Keratinocyte (primary cell): ENCODE results near the gene SEC14L1. TPM values are rescaled to one million over a fixed set of nuclear protein-coding genes. Genes with fewer than 3 reads are reported as not detected.

Experiments
- DNase-seq: peaks from one replicate; pipeline ENCODE4 v3.0.0-alpha.2; 2011; ENCODE audit warnings: low read depth, missing footprints, low spot score
- FAIRE-seq: peaks from 2 replicates; lab custom pipeline; 2011; peaks lifted over from hg19 to GRCh38; lab: Jason Lieb, UNC
- H2AFZ ChIP-seq: 2 replicates; pipeline ENCODE4 v1.6.0; 2012; ENCODE audit warnings: low read length, control low read depth, inconsistent platforms; ENCODE audit not compliant: control insufficient read depth
- H3K27ac ChIP-seq: 2 replicates; pipeline ENCODE4 v1.5.1; 2011; ENCODE audit warnings: low read length; ENCODE audit not compliant: control insufficient read depth, insufficient read depth
- H3K27me3 ChIP-seq: 3 replicates; pipeline ENCODE4 v1.6.0; 2011; ENCODE audit warnings: low read length; ENCODE audit not compliant: control insufficient read depth, insufficient read depth; ENCODE audit errors: extremely low read depth
- H3K36me3 ChIP-seq, 2 experiments: 2 replicates in 1 of 2; 3 replicates in 1 of 2; pipeline ENCODE4 v1.5.1; 2011; ENCODE audit warnings: low read length in 2 of 2, mild to moderate bottlenecking in 1 of 2; ENCODE audit not compliant: control insufficient read depth in 2 of 2, insufficient read depth in 2 of 2; ENCODE audit errors: extremely low read depth in 1 of 2
- H3K4me1 ChIP-seq: 3 replicates; pipeline ENCODE4 v1.5.1; 2011; ENCODE audit warnings: low read length; ENCODE audit not compliant: control insufficient read depth, insufficient read depth; ENCODE audit errors: extremely low read depth
- H3K4me2 ChIP-seq: 3 replicates; pipeline ENCODE4 v1.6.0; 2011; ENCODE audit warnings: low read depth, low read length; ENCODE audit not compliant: control insufficient read depth, insufficient read depth; ENCODE audit errors: extremely low read depth
- H3K4me3 ChIP-seq, 3 experiments: fragments of 200-600 bp in 1 of 3; sonication (generic) in 1 of 3; 2 replicates in 2 of 3; 3 replicates in 1 of 3; pipeline ENCODE4 v1.5.1; 2011 to 2016; ENCODE audit warnings: low read length in 3 of 3, mild to moderate bottlenecking in 3 of 3, control low read depth in 2 of 3, inconsistent platforms in 1 of 3, low read depth in 1 of 3, mixed read lengths in 1 of 3, mixed run types in 1 of 3, moderate library complexity in 1 of 3; ENCODE audit not compliant: control insufficient read depth in 2 of 3, insufficient read depth in 2 of 3; ENCODE audit errors: extremely low read depth in 1 of 3
- H3K79me2 ChIP-seq: 2 replicates; pipeline ENCODE4 v1.6.0; 2012; ENCODE audit warnings: low read length; ENCODE audit not compliant: control insufficient read depth, insufficient read depth
- H3K9ac ChIP-seq: 3 replicates; pipeline ENCODE4 v1.6.0; 2011; ENCODE audit warnings: low read length; ENCODE audit not compliant: control insufficient read depth, insufficient read depth; ENCODE audit errors: extremely low read depth
- H3K9me1 ChIP-seq: 3 replicates; pipeline ENCODE4 v1.6.0; 2011; ENCODE audit warnings: low read length; ENCODE audit not compliant: control insufficient read depth, insufficient read depth; ENCODE audit errors: extremely low read depth
- H3K9me3 ChIP-seq: 2 replicates; pipeline ENCODE4 v1.5.1; 2012; ENCODE audit warnings: low read depth, low read length; ENCODE audit not compliant: control insufficient read depth
- H4K20me1 ChIP-seq: 3 replicates; pipeline ENCODE4 v1.6.0; 2011; ENCODE audit warnings: low read length; ENCODE audit not compliant: control insufficient read depth, insufficient read depth; ENCODE audit errors: extremely low read depth
- CTCF ChIP-seq, 3 experiments: IDR thresholded peaks in 1 of 3; conservative IDR thresholded peaks in 1 of 3; optimal IDR thresholded peaks in 1 of 3; 2 replicates in 2 of 3; 3 replicates in 1 of 3; pipeline versions ENCODE3 to v1.5.1; 2011; ENCODE audit warnings: low read length in 3 of 3, mild to moderate bottlenecking in 3 of 3, moderate library complexity in 2 of 3, control low read depth in 1 of 3, inconsistent platforms in 1 of 3; ENCODE audit not compliant: insufficient read depth in 2 of 3; ENCODE audit errors: extremely low read depth in 1 of 3
- EZH2 ChIP-seq: IDR thresholded peaks from one replicate; pipeline ENCODE4 v1.6.1; 2012; ENCODE audit warnings: inconsistent platforms, mild to moderate bottlenecking, low read length, moderate library complexity
- dilution Hi-C: fragments of 300-500 bp; cut with MboI; formaldehyde crosslinking; loops from one replicate; pipeline ENCODE4 v1.7.0; 2020; ENCODE audit warnings: low sequenced_read_pairs; ENCODE audit not compliant: extremely low pct_ligation_motif_present
- polyA plus RNA-seq, 5 experiments: library from polyadenylated mRNA; depleted of rRNA in 3 of 5; stranded (reverse) in 3 of 5; stranded (forward) in 1 of 5; unstranded in 1 of 5; fragments of >200 nt; gene quantifications; 1 replicate in 1 of 5; 2 replicates in 3 of 5; 3 replicates in 1 of 5; pipeline versions ENCODE4 v1.2.1 to v1.2.3, GENCODE V29; 2011 to 2012; ENCODE audit warnings: missing spikeins in 2 of 5, low read depth in 1 of 5, low replicate concordance in 1 of 5

The SEC14L1 gene
- polyA plus RNA-seq, 1 donor (not counting 4 experiments of a cell fraction or from before 2014, with no cell fraction given) = 35.6 TPM

- no peak overlapping the region for H3K27ac ChIP-seq
- no peak overlapping the region for H3K9ac ChIP-seq
- no peak for DNase-seq
- dilution Hi-C loops = no loop called here
- H3K4me3 ChIP-seq = no peak overlapping the region
- H3K4me1 ChIP-seq = no peaks in the 10 kb centered on the region
- H4K20me1 ChIP-seq = peaks cover 2% of the 10 kb centered on the region
- peaks cover 21 to 26% of the 10 kb centered on the region in 2 experiments for H3K36me3 ChIP-seq
- no peaks in the 10 kb centered on the region for H3K27me3 ChIP-seq
- FAIRE-seq = no peak
- H3K79me2 ChIP-seq = peaks cover 46% of the 10 kb centered on the region
- H3K9me1 ChIP-seq = no peaks in the 10 kb centered on the region
- TF ChIP-seq CTCF (optimal IDR thresholded peaks at IDR 0.05 in 1 of 3, IDR thresholded peaks at IDR 0.05 in 1 of 3, conservative IDR thresholded peaks at IDR 0.05 in 1 of 3; ENCODE audit: extremely low read depth in 1 of 3, insufficient read depth in 2 of 3, low read length in 3 of 3) = no peak
- no peak overlapping the region for H3K4me2 ChIP-seq
- no peak overlapping the region for H2AFZ ChIP-seq
- no peaks in the 10 kb centered on the region for H3K9me3 ChIP-seq
These were observed 49.8 kb downstream of the SEC14L1 start for GRCh38 chr17:77190576-77190975.

GRCh38 chr17:77191244-77191643, 50.5 kb downstream of the SEC14L1 start:
- Histone ChIP-seq H3K79me2 (peaks cover 39% of the 10 kb centered on the region), H3K27me3 (no peaks in the 10 kb centered on the region), H3K4me1 (no peaks in the 10 kb centered on the region), H3K27ac (no peak overlapping the region), H3K36me3 (peaks cover 22 to 31% of the 10 kb centered on the region in 2 experiments), H3K9me1 (peaks cover 2% of the 10 kb centered on the region), H2AFZ (no peak overlapping the region), H3K4me3 (no peak overlapping the region), H4K20me1 (peaks cover 2% of the 10 kb centered on the region), H3K4me2 (no peak overlapping the region), H3K9ac (no peak overlapping the region), H3K9me3 (no peaks in the 10 kb centered on the region)
- TF ChIP-seq CTCF (optimal IDR thresholded peaks at IDR 0.05 in 1 of 3, IDR thresholded peaks at IDR 0.05 in 1 of 3, conservative IDR thresholded peaks at IDR 0.05 in 1 of 3; ENCODE audit: extremely low read depth in 1 of 3, insufficient read depth in 2 of 3, low read length in 3 of 3) = no peak
- no peak for TF ChIP-seq EZH2
- FAIRE-seq = no peak
- no peak for DNase-seq
- dilution Hi-C loops = no loop called here
